Measurements from ENCODE around the gene LSM3.

GRCh38 chr3:14223595-14223994, 45.0 kb downstream of the LSM3 start:
- no peak for TF ChIP-seq EZH2phosphoT487 (IDR thresholded peaks at IDR 0.05; ENCODE audit: borderline replicate concordance, low read depth, low read length)
- no peak for TF ChIP-seq CTCF (conservative IDR thresholded peaks at IDR 0.05; ENCODE audit: low read length)
